ENCODE results near the gene JUP. TPM values are rescaled to one million over a fixed set of nuclear protein-coding genes. Genes with fewer than 3 reads are reported as not detected.

JUP gene
- total and polyA plus RNA-seq, 8 donors = 31.1 to 93.5 (median 45.2) TPM

DNA sequence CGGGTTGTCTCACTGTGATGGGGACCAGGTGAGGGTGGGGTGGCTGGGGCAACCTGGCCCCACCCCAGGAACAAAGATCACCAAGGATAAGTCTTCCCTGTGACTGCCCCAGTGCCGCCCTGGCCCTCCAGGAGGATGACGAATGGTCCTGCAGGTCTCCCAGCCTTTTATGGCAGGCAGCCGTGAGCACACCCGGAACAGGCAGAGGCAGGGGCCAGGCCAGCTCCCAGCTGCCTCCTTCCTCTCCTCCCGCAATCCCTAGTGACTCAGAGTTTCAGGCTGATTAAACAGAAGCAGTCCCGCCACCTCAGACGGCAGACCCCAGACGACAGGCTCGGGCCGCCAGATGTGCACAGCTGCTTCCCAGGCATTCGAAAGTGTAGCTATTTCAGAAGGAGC is 13.3 kb downstream of the JUP start:
- Histone ChIP-seq H3K27me3 (no peaks in the 10 kb centered on the region), H3K4me3 (no peak overlapping the region), H3K36me3 (peaks cover 8 to 33% (median 21%) of the 10 kb centered on the region in 3 donors), H3K27ac (peak overlapping the region; percentile 11 to 76 (median 41)), H3K9me3 (no peaks in the 10 kb centered on the region), H3K4me1 (peaks cover 35 to 59% (median 51%) of the 10 kb centered on the region in 3 donors)
- peak; percentile 58 to 77 (median 68) for ATAC-seq
- no peak for FAIRE-seq
- TF ChIP-seq, protein P1, sequence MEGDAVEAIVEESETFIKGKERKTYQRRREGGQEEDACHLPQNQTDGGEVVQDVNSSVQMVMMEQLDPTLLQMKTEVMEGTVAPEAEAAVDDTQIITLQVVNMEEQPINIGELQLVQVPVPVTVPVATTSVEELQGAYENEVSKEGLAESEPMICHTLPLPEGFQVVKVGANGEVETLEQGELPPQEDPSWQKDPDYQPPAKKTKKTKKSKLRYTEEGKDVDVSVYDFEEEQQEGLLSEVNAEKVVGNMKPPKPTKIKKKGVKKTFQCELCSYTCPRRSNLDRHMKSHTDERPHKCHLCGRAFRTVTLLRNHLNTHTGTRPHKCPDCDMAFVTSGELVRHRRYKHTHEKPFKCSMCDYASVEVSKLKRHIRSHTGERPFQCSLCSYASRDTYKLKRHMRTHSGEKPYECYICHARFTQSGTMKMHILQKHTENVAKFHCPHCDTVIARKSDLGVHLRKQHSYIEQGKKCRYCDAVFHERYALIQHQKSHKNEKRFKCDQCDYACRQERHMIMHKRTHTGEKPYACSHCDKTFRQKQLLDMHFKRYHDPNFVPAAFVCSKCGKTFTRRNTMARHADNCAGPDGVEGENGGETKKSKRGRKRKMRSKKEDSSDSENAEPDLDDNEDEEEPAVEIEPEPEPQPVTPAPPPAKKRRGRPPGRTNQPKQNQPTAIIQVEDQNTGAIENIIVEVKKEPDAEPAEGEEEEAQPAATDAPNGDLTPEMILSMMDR (IDR thresholded peaks at IDR 0.05) = no peak
- peak; percentile 61 to 85 (median 78) for DNase-seq
- intact Hi-C loops (cut with DNase I) = no loop called here
- 21 to 25% methylated on average over 12 of the region's 12 CpGs for WGBS, 2 donors

DNA sequence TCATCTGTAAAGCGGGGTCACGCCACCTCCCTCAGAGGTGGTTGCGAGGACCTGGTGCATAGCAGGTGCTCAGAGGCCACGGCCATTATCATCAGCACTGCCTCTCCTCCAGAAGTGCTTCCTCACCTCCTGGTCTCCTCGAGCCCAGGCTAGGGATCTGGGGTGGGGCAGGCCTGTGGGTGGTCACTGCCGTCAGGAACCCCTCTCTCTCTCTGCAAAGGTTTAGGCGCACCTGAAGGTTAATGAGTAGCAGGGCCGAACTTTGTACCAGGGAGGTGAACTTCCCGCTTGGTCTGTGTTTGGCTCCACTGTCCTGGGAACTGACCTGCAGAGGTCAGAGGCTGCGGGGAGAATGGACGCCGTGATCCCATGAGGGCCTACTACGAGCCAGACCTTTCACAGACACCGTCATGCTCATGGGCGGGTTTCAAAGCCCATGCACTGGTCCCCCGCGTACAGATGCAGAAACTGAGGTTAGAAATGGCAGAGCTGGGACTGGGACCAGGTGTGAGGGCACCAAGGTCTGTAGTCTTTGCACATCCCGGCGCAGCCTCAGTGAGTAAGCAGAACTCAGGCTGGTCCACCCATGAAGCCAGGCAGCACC is 13.8 kb downstream of the JUP start:
- TF ChIP-seq, protein P1 (IDR thresholded peaks at IDR 0.05) = no peak
- Histone ChIP-seq H3K27ac (peak overlapping the region; percentile 11 to 76 (median 41)), H3K27me3 (no peaks in the 10 kb centered on the region), H3K4me3 (no peak overlapping the region), H3K9me3 (no peaks in the 10 kb centered on the region), H3K4me1 (peaks cover 30 to 54% (median 46%) of the 10 kb centered on the region in 3 donors), H3K36me3 (peaks cover 8 to 38% (median 21%) of the 10 kb centered on the region in 3 donors)
- peak in 1 of 4 donors; percentile 7 for ATAC-seq
- no peak for DNase-seq
- WGBS, 2 donors = 49 to 54% methylated on average over 19 of the region's 19 CpGs
- intact Hi-C loops (cut with DNase I) = no loop called here
- FAIRE-seq = no peak

DNA sequence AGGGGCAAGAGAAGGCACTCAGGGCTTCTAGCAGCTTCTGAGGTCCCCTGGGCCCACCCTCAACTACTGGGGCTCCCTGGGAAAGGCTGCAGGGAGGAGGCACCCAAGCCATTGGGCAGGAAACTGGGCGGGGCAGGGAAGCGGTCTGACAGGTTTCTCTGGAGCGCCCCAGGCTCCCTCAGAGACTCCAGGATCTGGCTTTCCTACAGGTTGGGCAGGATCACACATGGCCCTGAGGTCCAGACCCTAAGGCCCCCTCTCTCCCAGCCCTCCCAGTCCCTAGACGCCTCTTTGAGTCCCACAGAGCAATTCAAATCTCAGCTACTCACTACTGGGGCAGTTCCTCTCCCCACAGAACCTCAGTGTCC is 14.3 kb downstream of the JUP start:
- ATAC-seq (peak; percentile 72 to 84 (median 77)), DNase-seq (peak; percentile 73 to 87 (median 77)), FAIRE-seq (no peak)
- peaks cover 25 to 49% (median 43%) of the 10 kb centered on the region in 3 donors for H3K4me1 ChIP-seq
- WGBS, 2 donors = 28 to 29% methylated on average over 4 of the region's 4 CpGs
- no peaks in the 10 kb centered on the region for H3K9me3 ChIP-seq
- TF ChIP-seq, protein P1 (IDR thresholded peaks at IDR 0.05) = no peak
- peak overlapping the region; percentile 11 to 76 (median 41) for H3K27ac ChIP-seq
- peaks cover 8 to 42% (median 26%) of the 10 kb centered on the region in 3 donors for H3K36me3 ChIP-seq
- intact Hi-C loops (cut with DNase I) = no loop called here
- no peak overlapping the region for H3K4me3 ChIP-seq
- H3K27me3 ChIP-seq = no peaks in the 10 kb centered on the region

DNA sequence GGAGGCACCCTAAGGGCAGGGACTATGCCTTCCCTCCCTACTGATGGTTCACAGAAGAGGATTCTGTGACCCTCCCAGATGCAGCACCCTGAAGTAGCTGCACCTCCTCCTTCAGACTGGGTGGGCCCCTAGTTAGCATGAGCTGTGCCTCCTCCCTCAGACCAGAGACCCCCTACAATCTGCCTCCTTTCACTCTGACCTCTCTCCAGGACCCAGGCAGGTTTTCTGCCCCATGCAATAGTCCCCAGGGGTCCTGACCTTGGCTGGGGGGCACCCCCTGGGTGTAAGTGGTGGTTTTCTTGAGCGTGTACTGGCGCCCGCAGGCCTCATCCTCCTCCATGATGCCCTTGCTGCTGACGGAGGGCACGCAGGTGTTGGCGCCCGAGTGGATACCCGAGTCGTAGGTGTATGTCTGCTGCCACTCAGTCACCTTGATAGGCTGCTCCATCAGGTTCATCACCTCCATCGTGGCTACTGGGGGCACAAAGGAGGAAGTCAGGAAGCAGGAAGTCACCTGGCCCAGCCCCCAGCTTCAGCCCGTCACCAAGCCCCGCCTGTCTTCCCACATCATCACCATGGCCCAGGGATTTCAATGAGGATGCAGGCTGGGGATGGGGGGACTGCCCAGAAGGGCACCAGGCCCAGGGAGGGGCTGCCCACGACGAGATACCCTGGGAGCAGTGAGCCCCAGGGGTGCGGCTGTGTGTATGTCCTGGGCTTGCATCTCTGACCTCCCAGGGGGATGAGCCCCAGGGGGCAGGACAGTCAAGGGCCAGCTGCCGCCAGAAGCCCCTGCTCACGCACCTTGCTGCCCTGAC is 14.9 kb downstream of the JUP start:
- no peak for FAIRE-seq
- 74 to 76% methylated on average over 15 to 17 of the region's 17 CpGs for WGBS, 2 donors
- TF ChIP-seq, protein P1 (IDR thresholded peaks at IDR 0.05) = no peak
- Histone ChIP-seq H3K4me1 (peaks cover 20 to 43% (median 37%) of the 10 kb centered on the region in 3 donors), H3K4me3 (no peak overlapping the region), H3K9me3 (no peaks in the 10 kb centered on the region), H3K36me3 (peaks cover 8 to 48% (median 31%) of the 10 kb centered on the region in 3 donors), H3K27me3 (no peaks in the 10 kb centered on the region), H3K27ac (peak overlapping the region in 2 of 4 donors; percentile 40 to 76)
- ATAC-seq = no peak
- DNase-seq = no peak
- intact Hi-C loops (cut with DNase I) = no loop called here

All from pancreas (tissue), 10 donors.